Measurements from ENCODE around the gene OVCA2. TPM values are rescaled to one million over a fixed set of nuclear protein-coding genes. Genes with fewer than 3 reads are reported as not detected.

Gene OVCA2
- total RNA-seq, 1 experiment from 2014 or later: 42.5 TPM

DNA sequence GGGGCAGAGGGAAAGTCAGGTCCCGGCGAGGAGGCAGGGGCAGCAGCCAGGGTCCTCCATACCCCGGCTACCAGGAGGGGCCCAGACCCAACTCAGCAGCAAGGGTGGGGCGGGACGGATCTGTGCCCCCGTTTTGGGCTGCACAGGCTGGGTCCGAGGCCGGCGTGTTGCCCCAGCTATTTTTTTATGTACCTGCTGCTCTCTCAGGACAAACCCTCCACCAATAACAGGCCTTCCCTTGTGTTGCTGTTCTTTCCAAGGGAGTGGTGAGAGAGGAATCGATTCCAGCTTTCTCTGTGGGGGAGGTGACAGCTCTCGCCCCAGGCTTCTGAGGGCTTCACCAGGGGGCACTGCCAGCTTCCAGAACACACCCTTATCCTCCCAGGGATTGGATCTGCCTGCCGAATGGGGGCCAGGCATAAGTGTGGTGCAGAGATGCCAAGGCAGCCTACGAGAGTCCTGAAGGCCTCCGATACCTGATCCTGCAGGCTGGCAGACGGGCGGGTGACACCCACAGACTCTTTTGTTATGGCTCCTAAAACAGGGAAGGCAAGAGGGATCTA lies 39.0 kb upstream of the OVCA2 start:
- intact Hi-C loops (cut with micrococcal nuclease; ENCODE audit: unreplicated experiment): no loop called here
- POLR2A ChIA-PET: no interaction called here
- peaks cover 7% of the 10 kb centered on the region; the same call in 1 of the 2 replicates for H3K4me1 ChIP-seq (ENCODE audit: control insufficient read depth, insufficient read depth, low read length)
- H3K36me3 ChIP-seq (ENCODE audit: control insufficient read depth, insufficient read depth, low read length): no peaks in the 10 kb centered on the region
- H3K4me3 ChIP-seq (ENCODE audit: low read depth in 2 of 2, low read length in 2 of 2): no peak overlapping the region
- no peaks in the 10 kb centered on the region for H3K27me3 ChIP-seq (ENCODE audit: control insufficient read depth, insufficient read depth, low read length)
- TF ChIP-seq POLR2AphosphoS5 (IDR thresholded peaks at IDR 0.05; ENCODE audit: low read depth, low read length) (no peak), SIN3A (IDR thresholded peaks at IDR 0.05; ENCODE audit: borderline replicate concordance, insufficient read depth, low read depth, low read length) (no peak), TCF7L2 (IDR thresholded peaks at IDR 0.05; ENCODE audit: low read depth, low read length) (no peak)
- TF ChIP-seq, protein P1, sequence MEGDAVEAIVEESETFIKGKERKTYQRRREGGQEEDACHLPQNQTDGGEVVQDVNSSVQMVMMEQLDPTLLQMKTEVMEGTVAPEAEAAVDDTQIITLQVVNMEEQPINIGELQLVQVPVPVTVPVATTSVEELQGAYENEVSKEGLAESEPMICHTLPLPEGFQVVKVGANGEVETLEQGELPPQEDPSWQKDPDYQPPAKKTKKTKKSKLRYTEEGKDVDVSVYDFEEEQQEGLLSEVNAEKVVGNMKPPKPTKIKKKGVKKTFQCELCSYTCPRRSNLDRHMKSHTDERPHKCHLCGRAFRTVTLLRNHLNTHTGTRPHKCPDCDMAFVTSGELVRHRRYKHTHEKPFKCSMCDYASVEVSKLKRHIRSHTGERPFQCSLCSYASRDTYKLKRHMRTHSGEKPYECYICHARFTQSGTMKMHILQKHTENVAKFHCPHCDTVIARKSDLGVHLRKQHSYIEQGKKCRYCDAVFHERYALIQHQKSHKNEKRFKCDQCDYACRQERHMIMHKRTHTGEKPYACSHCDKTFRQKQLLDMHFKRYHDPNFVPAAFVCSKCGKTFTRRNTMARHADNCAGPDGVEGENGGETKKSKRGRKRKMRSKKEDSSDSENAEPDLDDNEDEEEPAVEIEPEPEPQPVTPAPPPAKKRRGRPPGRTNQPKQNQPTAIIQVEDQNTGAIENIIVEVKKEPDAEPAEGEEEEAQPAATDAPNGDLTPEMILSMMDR (IDR thresholded peaks at IDR 0.05): no peak
- TF ChIP-seq, protein P2, sequence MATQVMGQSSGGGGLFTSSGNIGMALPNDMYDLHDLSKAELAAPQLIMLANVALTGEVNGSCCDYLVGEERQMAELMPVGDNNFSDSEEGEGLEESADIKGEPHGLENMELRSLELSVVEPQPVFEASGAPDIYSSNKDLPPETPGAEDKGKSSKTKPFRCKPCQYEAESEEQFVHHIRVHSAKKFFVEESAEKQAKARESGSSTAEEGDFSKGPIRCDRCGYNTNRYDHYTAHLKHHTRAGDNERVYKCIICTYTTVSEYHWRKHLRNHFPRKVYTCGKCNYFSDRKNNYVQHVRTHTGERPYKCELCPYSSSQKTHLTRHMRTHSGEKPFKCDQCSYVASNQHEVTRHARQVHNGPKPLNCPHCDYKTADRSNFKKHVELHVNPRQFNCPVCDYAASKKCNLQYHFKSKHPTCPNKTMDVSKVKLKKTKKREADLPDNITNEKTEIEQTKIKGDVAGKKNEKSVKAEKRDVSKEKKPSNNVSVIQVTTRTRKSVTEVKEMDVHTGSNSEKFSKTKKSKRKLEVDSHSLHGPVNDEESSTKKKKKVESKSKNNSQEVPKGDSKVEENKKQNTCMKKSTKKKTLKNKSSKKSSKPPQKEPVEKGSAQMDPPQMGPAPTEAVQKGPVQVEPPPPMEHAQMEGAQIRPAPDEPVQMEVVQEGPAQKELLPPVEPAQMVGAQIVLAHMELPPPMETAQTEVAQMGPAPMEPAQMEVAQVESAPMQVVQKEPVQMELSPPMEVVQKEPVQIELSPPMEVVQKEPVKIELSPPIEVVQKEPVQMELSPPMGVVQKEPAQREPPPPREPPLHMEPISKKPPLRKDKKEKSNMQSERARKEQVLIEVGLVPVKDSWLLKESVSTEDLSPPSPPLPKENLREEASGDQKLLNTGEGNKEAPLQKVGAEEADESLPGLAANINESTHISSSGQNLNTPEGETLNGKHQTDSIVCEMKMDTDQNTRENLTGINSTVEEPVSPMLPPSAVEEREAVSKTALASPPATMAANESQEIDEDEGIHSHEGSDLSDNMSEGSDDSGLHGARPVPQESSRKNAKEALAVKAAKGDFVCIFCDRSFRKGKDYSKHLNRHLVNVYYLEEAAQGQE (IDR thresholded peaks at IDR 0.05; ENCODE audit: insufficient read depth in 1 of 2, low read depth in 2 of 2, low read length in 1 of 2): no peak
- H3K27ac ChIP-seq (ENCODE audit: low read length): no peak overlapping the region
- ATAC-seq (no peak), DNase-seq (ENCODE audit: low read depth, low spot score) (no peak)
- CTCF ChIA-PET: no interaction called here
- BruUV-seq (replicated peaks): no TSS peak
- no peaks in the 10 kb centered on the region for H3K9me3 ChIP-seq (ENCODE audit: control insufficient read depth, insufficient read depth, low read depth, low read length)
- in situ Hi-C loops (cut with HindIII; ENCODE audit: low pct_unique_long_range_greater_than_20kb, low sequenced_read_pairs): no loop called here

DNA sequence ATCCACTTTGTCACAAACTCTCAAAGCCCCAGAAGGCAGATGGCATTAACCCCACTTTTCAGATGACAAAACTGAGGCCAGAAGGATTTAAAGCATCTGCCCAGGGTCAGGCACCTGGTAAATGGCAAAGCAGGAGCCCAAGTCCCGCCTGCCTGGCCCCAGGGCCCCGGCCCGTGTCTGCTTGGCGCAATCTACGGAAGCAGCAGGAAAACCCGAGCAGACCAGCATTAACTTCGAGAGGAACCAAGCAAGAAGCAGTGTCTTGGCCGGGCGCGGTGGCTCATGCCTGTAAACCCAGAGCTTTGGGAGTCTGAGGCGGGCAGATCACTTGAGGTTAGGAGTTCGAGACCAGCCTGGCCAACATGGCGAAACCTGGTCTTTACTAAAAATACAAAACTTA lies 38.3 kb upstream of the OVCA2 start:
- DNase-seq (ENCODE audit: low read depth, low spot score) (no peak), ATAC-seq (no peak)
- TF ChIP-seq, protein P2 (IDR thresholded peaks at IDR 0.05; ENCODE audit: insufficient read depth in 1 of 2, low read depth in 2 of 2, low read length in 1 of 2): no peak
- TF ChIP-seq SIN3A (IDR thresholded peaks at IDR 0.05; ENCODE audit: borderline replicate concordance, insufficient read depth, low read depth, low read length) (no peak), TCF7L2 (IDR thresholded peaks at IDR 0.05; ENCODE audit: low read depth, low read length) (no peak), POLR2AphosphoS5 (IDR thresholded peaks at IDR 0.05; ENCODE audit: low read depth, low read length) (no peak)
- TF ChIP-seq, protein P1 (IDR thresholded peaks at IDR 0.05): no peak
- Histone ChIP-seq H3K27ac (ENCODE audit: low read length) (no peak overlapping the region), H3K4me3 (ENCODE audit: low read depth in 2 of 2, low read length in 2 of 2) (no peak overlapping the region), H3K36me3 (ENCODE audit: control insufficient read depth, insufficient read depth, low read length) (no peaks in the 10 kb centered on the region), H3K27me3 (ENCODE audit: control insufficient read depth, insufficient read depth, low read length) (no peaks in the 10 kb centered on the region), H3K4me1 (ENCODE audit: control insufficient read depth, insufficient read depth, low read length) (peaks cover 7% of the 10 kb centered on the region; the same call in 1 of the 2 replicates), H3K9me3 (ENCODE audit: control insufficient read depth, insufficient read depth, low read depth, low read length) (no peaks in the 10 kb centered on the region)
- ChIA-PET POLR2A (no interaction called here), CTCF (no interaction called here)
- intact Hi-C loops (cut with micrococcal nuclease; ENCODE audit: unreplicated experiment): no loop called here
- in situ Hi-C loops (cut with HindIII; ENCODE audit: low pct_unique_long_range_greater_than_20kb, low sequenced_read_pairs): no loop called here
- no TSS peak for BruUV-seq (replicated peaks)
